Fibroblast of skin of left quadriceps (primary cell): ENCODE results near the gene PHF12.
"Not testable (repeated sequence)": the region's sequence is repeated elsewhere in the genome, so short reads cannot be mapped to it uniquely, and the experiment has no call there.

Experiments used
- DNase-seq, 2 experiments: peaks; one replicate each; pipeline ENCODE4 v3.0.0-alpha.2; 2013; ENCODE audit warnings: low read depth in 2 of 2

PHF12 gene

GRCh38 chr17:28902819-28903545 is 48.3 kb downstream of the PHF12 start, which contains the start of gene DHRS13:
TSS of gene DHRS13 (minus strand) at chr17:28903079. CDS start at chr17:28902944, 135 bp downstream.
- DNase-seq, result peak; percentile 80 to 81

DNA sequence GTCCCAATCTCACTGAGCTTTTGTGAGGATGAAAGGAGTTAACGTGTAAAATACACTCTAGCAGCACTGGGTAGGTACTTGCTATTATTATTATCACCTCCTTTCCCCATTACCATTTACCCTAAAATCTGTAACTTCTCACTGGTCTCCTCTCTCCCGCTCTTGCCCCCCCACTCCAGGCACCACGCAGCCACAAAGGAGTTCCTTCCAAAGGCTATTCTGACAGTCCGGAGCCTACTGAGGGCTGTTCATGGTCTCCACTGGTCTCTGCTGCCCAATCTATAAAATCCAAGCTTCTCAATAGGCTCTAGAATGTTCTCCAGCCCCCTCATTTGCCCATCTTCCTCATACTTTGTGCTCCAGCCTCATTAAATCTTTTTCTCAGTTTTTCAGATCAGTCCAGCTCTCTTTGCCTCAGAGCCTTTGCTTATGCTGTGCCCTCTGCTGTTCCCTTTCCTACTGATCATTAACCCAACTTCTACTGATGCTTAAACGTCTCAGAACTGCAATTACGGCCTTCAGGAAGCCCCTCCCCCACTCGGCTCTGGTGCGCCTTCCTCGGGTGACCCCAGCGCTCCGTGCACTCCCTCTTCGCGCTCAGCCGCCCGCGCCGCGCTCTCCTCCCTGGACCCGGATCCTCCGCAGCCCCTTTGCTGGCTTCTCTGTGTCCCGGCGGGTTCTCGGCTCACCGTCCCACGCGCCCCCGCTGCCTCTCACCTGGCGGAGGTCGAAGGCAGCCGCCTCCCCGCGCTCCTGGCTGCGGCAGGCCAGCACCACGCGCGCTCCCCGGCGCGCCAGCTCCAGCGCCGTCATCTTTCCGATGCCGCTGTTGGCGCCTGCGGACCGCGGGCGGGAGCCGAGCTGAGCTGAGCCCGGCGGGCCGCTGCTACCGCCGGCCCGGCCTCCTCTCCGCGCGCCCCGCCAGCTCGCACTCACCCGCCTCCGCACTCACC is 49.2 kb downstream of the PHF12 start:
- DNase-seq, result no peak

DNA sequence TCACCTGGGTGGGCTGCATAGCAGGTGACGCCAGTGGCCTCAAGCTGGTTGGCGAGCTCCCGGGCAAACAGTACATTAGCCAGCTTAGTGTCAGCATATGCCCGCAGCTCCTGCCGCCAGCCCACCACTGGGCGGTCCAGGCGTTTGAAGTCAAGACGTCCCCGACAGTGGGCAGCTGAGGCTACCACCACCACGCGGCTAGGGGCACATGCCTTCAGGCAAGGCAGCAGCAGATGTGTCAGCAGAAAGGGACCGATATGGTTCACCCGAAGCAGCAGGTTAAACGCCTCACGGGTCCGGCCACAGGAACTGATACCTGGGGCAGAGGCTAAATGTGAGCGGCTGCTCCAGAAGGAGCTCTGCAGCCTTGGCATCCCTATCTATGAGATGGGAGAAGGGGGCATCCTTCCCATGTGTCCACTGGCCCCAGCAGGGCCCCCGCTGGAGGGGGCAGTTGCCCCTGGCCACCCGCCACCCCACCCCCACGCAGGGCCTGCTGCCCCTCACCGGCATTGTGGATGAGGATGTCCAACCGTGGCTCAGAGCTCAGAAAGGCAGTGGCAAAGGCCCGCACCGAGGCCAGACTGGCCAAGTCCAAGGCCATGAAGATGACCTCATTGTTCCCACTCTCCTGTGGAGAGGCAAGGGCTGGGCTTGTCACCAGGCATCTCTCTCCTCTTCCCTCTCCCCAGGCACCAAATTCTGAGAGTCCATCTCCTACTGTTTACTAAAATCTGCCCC is 50.2 kb downstream of the PHF12 start:
- DNase-seq, result no peak

DNA sequence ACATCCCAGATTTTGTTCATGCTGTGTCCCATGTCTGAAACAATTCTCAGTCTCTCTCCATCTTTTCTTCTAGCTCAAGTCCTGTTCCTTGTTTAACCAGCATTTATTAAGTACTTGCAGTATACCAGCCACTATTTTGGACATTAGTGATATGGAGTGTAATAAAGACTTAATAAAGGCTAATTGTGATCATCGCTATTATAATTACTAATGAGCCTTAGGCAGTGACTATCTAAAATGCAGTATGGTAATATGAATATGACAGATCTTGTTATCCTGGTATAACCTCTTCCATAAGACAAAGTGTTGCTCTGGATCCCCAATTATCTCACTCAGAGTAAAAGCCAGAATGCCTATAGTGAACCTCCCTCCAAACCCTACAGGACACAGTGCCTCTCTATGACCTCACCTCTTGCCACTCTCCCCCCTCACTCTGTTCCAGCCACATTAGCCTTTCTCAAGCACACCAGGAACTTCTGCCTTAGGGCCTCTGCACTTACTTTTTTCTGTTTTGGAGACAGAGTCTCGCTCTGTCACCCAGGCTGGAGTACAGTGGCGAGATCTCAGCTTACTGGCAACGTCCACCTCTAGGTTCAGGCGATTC is 52.0 kb downstream of the PHF12 start:
- DNase-seq, result no peak

- DNase-seq, result no peak
Observed at GRCh38 chr17:28898527-28898955, 52.8 kb downstream of the PHF12 start.

GRCh38 chr17:28897769-28898526 is 53.4 kb downstream of the PHF12 start:
- no peak for DNase-seq

GRCh38 chr17:28896884-28897768 is 54.2 kb downstream of the PHF12 start, which contains the start of gene FLOT2:
TSS of gene FLOT2 (minus strand) at chr17:28897733. CDS start at chr17:28897574, 159 bp downstream.
- no peak for DNase-seq

DNA sequence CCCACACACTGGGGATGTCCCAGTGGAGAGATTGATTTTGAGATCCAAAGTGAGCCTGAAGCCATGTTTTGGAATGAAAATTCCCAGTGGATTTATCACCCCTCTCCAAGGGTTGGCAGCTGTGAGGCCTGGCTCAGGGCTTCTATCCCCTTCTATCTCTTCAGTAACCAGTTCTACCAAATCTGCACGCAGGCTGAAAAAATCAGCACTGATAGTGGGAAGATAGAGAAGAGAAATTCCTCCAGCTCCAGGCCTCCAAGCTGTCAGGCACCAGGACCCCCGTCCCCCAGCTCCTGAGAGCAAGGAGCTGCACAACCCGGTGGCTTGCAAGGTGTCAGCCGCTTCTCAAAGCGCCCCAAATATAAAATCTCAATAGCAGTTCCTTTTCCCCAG is 54.8 kb downstream of the PHF12 start:
- no peak for DNase-seq

DNA sequence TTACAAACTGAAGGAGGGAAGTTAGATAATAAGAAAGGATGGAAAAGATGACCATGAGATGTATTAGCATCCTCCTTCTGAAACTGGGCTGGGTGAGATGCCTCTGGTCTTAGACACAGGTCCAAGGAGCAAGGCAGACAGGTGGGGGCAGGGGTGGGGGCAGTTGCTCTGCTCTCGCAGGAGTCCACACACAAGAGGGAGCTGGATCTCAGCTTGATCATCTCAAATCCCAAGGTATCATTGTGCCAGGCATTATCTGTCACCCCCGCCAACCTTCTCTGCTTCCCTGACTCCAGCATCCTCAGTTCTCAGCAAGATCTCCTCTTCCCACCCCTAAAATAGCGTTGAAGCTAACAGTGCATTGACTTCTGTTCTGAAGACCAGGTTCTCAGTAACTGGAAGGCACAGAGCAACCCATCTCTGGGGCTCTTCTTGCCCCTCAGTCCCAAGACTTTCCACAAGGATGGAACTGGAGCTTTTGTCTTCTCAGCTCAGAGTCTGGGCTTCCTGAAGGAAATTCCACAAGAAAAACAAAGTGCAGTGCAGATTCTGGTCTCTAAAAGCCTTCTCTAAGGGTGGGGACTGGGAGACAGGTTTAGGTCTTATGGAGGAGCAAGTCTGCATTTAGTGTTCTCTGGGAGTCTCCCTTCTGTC is 55.4 kb downstream of the PHF12 start:
- no peak for DNase-seq

- not testable (repeated sequence) for DNase-seq
Observed at GRCh38 chr17:28893248-28894183, 57.8 kb downstream of the PHF12 start.

GRCh38 chr17:28892024-28892423 is 59.3 kb downstream of the PHF12 start:
- DNase-seq, result no peak

- DNase-seq, result no peak
Observed at GRCh38 chr17:28891201-28891600, 60.1 kb downstream of the PHF12 start.

- no peak for DNase-seq
Observed at GRCh38 chr17:28889996-28890395, 61.3 kb downstream of the PHF12 start.

- no peak for DNase-seq
Observed at GRCh38 chr17:28888832-28889231, 62.5 kb downstream of the PHF12 start.

DNA sequence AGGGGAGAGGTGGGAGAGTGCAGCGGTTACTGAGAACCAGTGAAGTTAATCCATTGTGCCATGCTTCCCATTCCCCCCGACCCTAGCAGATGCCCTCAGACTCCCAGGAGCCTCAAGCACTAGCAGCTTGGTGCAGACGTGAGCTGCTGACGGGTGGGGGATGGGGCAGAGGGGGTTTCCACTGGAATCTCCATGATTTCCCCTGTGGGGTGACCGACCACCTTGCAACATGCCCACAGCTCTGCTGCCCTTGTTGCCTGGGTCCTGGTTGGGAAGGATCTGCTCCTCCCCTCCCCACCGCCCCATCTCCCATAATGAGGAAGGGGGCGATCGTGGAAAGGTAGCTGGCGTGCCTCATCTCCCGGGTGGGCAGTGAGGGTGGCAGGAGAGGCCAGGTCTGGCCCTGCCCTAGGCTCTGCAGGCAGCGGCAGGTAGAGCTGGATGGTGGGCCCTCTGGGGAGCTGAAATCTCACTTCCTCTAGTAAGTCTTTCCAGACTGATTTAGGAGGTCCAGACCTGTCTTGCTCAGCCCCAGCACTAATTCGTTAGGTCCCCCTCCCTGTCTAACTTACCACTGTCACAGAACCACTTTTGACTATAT is 63.3 kb downstream of the PHF12 start:
- DNase-seq, result no peak

- DNase-seq, result no peak
Observed at GRCh38 chr17:28885951-28886350, 65.4 kb downstream of the PHF12 start.

DNA sequence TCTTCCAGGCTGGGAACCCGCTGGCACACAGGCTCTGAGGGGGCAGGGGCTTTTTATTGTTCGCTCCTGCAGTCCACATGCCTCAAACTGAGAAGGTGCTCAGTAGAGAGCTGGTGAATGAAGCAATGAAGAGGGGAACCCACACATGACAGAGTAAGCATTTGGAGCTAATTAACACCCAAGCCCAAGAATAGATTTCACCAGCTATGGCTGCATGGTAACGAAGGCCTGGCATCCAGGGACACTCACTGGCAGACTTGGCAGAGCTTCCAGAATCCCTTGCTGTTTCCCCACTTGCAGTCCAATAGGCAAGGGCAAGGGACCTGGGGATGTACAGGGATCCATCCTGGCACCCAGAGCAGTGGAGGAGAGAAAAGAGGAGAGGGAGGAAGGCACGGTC is 66.0 kb downstream of the PHF12 start:
- DNase-seq, result no peak
